Hindlimb muscle (tissue), 1 donor: ENCODE data around the gene BRPF1. TPM values are rescaled to one million over a fixed set of nuclear protein-coding genes. Genes with fewer than 3 reads are reported as not detected.

ENCODE experiments used
- DNase-seq: peaks from one replicate; pipeline ENCODE4 v3.0.0-alpha.2; 2013
- polyA plus RNA-seq: library from polyadenylated mRNA; unstranded; fragments of 120-200 nt; gene quantifications from one replicate; pipeline ENCODE4 v1.2.1, GENCODE V29; 2013; ENCODE audit not compliant: insufficient read length

BRPF1 gene
- polyA plus RNA-seq, 1 donor, result 13.3 TPM

- DNase-seq, result peak; percentile 94
Measured at GRCh38 chr3:9792405-9793160, 61.0 kb downstream of the BRPF1 start, which contains the start of the genes ARPC4 and TADA3. ARPC4 (plus strand) TSS chr3:9793082; CDS start chr3:9793122, 40 bp downstream. TADA3 (minus strand) TSS chr3:9792473; CDS start chr3:9791466, 1,007 bp downstream.

DNA sequence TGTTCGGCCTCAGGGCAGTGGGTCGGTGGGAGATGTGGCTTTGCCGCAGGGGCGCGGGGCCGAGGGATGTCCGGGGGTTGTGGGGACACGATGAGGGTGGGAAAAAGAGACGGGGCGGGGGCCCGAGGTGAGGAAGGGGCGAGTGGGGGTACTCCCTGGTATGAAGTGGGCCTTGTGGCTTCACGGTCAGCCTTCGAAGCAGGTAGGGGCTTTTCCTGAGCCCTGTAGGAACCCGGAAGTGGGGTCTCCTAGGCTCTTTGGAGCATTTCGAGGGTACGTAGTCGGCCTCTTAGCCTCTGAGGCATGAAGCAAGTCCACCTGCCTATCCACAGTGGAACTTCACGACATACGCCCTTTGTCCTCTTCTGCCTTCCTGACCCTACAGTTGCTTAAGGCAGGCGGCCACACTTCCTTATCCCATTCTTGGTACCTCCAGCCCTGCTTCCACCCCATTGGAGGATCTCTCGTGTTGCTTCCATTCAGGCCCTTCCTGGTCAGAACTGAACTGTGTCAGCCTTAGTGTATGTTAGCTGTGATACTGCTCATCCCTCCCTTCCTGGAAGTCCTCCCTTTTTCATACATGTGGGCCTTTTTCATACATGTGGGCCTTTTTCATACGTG is 61.7 kb downstream of the BRPF1 start:
- no peak for DNase-seq

GRCh38 chr3:9794400-9794799 is 62.9 kb downstream of the BRPF1 start:
- no peak for DNase-seq

DNA sequence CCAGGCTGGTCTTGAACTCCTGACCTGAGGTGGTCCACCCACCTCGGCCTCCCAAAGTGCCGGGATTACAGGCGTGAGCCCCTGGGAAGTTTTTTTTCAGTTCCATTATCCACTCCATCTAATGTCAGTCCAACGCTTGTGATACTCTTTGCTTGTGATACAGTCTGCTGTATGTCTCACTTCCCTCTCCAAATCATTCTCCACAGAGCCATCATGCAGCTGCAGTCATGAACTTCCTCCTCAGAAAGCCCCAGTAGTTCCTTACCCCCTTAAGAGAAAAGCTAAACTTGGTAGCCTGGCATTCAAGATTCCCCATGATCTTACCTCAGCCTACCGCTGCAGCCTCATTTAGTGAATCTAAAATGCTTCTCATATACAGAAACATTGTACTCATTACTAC is 63.7 kb downstream of the BRPF1 start:
- DNase-seq, result no peak

DNA sequence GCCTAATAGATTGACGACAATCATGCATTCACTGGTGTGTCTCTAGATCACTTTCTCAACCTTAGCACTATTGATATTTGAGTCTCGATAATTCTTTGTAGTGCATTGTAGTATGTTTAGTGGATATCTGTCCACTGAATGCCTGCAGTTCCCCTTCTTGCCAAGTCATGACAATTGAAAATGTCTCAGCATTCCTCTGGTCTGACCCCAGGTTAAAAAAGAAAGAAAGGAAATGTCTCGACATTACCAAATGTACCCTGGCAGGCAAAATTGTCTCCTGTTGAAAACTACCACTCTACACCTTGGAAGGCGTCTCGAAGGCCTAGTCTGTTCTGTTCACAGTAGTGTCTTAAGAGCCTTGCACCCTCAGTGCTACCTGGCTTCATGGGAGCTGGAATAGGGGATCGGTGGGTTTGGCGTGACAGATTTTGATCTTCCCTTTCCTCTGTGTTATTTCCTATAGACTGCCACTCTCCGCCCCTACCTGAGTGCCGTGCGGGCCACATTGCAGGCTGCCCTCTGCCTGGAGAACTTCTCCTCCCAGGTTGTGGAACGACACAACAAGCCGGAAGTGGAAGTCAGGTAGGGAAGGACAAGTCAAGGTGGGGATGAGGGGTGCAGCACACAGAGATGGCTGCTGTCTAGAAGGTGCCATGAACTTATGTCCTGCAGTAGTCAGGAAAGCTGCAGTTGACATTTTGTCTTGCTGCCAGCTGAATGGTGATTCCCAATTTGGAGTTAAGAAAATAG is 65.8 kb downstream of the BRPF1 start:
- no peak for DNase-seq

Other genes with a start within 250 kb of the BRPF1 start
- 0.04 TPM for gene LHFPL4, start 177.9 kb upstream of the BRPF1 start, polyA plus RNA-seq
- 22.3 TPM for gene MTMR14, start 82.2 kb upstream of the BRPF1 start, polyA plus RNA-seq
- gene CPNE9, start 27.9 kb upstream of the BRPF1 start, polyA plus RNA-seq, result not detected
- 33.1 TPM for gene OGG1, start 18.2 kb downstream of the BRPF1 start, polyA plus RNA-seq
- 17.4 TPM for gene CAMK1, start 38.2 kb downstream of the BRPF1 start, polyA plus RNA-seq
- gene TADA3, start 60.7 kb downstream of the BRPF1 start, polyA plus RNA-seq, result 68.8 TPM
- gene ARPC4, start 61.3 kb downstream of the BRPF1 start, polyA plus RNA-seq, result 73.9 TPM
- gene TTLL3, start 78.5 kb downstream of the BRPF1 start, polyA plus RNA-seq, result 37.3 TPM
- 31.2 TPM for gene RPUSD3, start 112.3 kb downstream of the BRPF1 start, polyA plus RNA-seq
- 2.7 TPM for gene CIDEC, start 148.5 kb downstream of the BRPF1 start, polyA plus RNA-seq
- gene JAGN1, start 158.9 kb downstream of the BRPF1 start, polyA plus RNA-seq, result 31.6 TPM
- gene IL17RE, start 171.1 kb downstream of the BRPF1 start, polyA plus RNA-seq, result 3.1 TPM
- 16.8 TPM for gene IL17RC, start 185.4 kb downstream of the BRPF1 start, polyA plus RNA-seq
- 40.3 TPM for gene CRELD1, start 202.1 kb downstream of the BRPF1 start, polyA plus RNA-seq
- 2.0 TPM for gene PRRT3, start 220.7 kb downstream of the BRPF1 start, polyA plus RNA-seq